LoVo (cell line): ENCODE measurements around the gene F8A2.
"Not testable (repeated sequence)": the region's sequence is repeated elsewhere in the genome, so short reads cannot be mapped to it uniquely, and the experiment has no call there.

ENCODE experiments used
- DNase-seq: peaks from one replicate; pipeline ENCODE4 v3.0.0-alpha.2; 2016; ENCODE audit warnings: low spot score

The F8A2 gene

DNA sequence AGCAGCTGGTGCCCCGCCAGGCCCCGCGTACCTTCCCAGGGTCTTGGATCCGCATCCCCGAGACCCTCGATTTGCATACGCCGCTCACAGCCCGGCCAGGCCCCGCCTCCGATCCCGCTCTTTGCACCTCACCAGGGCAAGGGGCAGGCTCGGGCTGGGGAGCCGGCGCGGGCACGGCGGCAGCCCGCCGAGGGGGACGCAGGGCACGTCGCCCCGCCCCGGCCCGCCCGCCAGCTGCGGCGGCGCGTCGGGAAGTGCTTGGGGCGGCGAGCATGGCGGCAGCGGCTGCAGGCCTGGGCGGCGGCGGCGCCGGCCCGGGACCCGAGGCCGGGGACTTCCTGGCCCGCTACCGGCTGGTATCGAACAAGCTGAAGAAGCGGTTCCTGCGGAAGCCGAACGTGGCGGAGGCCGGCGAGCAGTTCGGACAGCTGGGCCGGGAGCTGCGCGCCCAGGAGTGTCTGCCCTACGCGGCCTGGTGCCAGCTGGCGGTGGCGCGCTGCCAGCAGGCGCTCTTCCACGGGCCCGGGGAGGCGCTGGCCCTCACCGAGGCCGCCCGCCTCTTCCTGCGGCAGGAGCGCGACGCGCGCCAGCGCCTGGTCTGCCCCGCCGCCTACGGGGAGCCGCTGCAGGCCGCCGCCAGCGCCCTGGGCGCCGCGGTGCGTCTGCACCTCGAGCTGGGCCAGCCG, at the start of gene F8A2:
Gene F8A2, plus strand, starts transcription at position 253 of the 686 bp plus-strand sequence. Its CDS starts 20 bp downstream, at position 273.
- not testable (repeated sequence) for DNase-seq

- DNase-seq: no peak
These were observed 48.3 kb upstream of the F8A2 start for GRCh38 chrX:155333544-155334100.

DNA sequence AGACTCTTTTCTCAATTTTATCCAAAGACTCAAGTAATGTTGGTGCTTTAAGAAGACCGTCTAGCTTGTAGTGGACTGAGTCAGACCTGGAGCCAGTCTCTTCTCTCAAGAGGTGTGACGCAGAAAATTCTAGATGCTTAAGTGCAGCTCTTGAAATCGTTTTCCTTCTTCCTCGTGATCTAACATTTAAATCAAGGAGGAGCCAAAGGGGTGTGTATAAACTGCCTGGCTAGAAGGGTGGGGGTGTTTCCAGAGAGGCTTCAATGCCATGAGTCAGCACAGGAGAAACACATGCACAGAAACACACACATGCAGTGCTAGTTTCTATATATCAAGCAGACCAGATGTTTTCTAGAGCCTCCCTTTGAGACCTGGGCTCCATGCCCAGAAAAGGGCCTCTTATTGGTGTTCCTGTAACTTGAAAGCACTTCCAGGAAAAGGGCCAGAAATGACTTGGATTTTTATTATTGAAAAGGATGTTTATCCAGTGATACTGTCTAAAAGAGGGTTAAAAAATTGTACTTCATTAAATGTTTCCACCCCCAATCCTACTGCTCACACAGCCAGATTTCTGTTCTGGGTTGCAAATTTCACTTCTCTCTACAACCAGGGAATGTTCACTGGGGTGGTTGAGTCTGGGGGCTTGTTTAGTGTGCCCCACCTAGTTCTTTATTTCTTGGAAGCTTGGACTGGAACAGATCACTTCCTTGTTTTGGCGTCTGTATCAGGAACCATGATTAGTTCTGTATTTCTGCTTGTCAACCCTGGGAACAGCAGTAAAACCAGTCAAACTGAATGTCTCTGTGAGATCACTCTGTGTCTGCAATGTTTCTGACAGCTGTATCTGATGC, 47.2 kb upstream of the F8A2 start, which contains the start of gene CLIC2:
Gene CLIC2, minus strand, starts transcription at position 129 of the 851 bp plus-strand sequence. CDS start 187 bp downstream, outside the sequence.
- no peak for DNase-seq

DNA sequence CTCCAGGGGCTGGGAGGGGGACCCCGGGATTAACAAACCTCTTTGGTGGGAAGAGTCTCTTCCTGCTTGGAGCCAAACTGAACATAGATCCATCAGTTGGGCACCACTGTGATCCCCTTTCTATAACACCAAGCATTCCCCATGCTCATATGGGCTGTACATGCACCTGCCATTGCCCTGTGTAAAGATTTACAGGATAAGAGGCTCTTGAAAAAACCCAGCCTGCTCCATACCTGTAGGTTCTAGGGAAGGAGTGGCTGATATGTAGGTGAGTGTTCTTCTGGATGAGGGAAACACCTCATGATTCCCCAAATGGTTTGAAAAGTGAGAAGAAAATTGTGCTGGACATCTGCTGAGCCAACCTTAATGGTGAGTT, 46.6 kb upstream of the F8A2 start:
- not testable (repeated sequence) for DNase-seq

- not testable (repeated sequence) for DNase-seq
These were observed 36.2 kb upstream of the F8A2 start for GRCh38 chrX:155345689-155346088.

- DNase-seq: not testable (repeated sequence)
These were observed 32.4 kb upstream of the F8A2 start for GRCh38 chrX:155349448-155349847.

DNA sequence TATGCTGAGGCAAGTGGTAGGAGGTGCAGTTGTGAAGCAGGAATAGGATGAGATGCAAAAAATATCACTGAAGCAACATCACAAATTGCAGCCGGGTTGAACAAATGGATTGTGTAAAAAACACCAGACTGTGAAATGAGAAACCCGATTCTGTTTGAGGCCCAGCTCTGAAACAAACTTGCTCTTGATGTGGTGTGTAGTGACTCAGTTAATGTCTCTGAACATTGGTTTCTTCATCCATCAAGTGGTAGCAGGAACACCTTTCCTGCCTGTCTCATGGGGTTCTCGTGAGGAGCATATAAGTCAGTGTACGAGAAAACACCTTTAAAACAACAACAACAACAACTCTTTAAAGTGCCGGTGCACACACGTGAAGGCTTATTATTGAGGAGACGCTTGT, 18.2 kb upstream of the F8A2 start:
- not testable (repeated sequence) for DNase-seq

GRCh38 chrX:155373777-155374458, 8.0 kb upstream of the F8A2 start:
- DNase-seq: not testable (repeated sequence)

DNA sequence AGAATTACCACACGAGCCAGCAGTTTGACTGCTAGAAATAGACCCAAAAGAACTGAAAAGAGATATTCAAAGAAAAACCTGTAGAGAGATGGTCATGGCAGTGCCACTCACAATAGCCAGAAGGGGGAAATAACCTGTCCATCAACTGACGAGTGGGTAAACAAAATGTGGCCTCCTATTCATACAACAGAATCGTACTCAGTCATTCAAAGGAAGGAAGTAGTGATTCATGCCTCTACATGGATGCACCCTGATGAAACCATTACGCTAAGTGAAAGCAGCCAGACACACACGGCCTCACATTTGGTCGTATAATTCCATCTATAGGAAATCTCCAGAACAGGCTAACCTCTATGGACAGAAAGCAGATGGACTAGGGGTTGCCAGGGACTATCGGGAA, 2.1 kb upstream of the F8A2 start:
- DNase-seq: not testable (repeated sequence)

DNA sequence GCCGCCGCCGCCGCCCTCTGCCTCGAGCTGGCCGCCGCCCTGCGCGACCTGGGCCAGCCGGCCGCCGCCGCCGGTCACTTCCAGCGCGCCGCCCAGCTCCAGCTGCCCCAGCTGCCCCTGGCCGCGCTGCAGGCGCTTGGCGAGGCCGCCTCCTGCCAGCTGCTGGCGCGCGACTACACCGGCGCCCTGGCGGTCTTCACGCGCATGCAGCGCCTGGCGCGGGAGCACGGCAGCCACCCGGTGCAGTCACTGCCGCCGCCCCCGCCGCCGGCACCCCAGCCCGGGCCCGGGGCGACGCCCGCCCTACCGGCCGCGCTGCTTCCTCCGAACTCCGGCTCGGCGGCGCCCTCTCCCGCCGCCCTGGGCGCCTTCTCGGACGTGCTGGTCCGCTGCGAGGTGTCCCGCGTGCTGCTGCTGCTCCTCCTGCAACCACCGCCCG, 653 bp downstream of the F8A2 start:
- not testable (repeated sequence) for DNase-seq

DNA sequence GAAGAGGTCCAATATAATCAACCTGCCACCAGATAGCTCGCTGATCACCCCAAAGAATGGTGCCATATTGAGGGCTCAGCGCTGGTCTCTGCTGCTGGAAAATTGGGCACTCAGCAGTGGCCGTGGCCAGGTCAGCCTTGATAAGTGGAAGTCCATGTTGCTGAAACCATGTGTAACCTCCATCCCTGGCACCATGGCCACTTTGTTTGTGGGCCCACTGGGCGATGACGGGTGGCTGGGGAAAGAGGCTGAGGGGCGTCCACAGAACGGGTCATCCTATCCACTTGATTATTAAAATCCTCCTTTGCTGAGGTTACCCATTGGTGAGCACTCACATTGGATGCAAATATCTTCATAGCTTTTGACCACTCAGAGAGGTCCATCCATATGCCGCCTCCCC, 7.7 kb downstream of the F8A2 start:
- no peak for DNase-seq

GRCh38 chrX:155394747-155395276, 12.9 kb downstream of the F8A2 start:
- not testable (repeated sequence) for DNase-seq

- no peak for DNase-seq
These were observed 24.5 kb downstream of the F8A2 start for GRCh38 chrX:155406429-155406828.

GRCh38 chrX:155417769-155418168, 35.9 kb downstream of the F8A2 start:
- no peak for DNase-seq
